Measurements from ENCODE around the gene SNAPC3. TPM values are rescaled to one million over a fixed set of nuclear protein-coding genes. Genes with fewer than 3 reads are reported as not detected.
A peak's percentile ranks its signal among the peaks of the same experiment; 100 is the strongest.

SNAPC3 gene
- total RNA-seq, 1 experiment from 2014 or later = 33.5 TPM

DNA sequence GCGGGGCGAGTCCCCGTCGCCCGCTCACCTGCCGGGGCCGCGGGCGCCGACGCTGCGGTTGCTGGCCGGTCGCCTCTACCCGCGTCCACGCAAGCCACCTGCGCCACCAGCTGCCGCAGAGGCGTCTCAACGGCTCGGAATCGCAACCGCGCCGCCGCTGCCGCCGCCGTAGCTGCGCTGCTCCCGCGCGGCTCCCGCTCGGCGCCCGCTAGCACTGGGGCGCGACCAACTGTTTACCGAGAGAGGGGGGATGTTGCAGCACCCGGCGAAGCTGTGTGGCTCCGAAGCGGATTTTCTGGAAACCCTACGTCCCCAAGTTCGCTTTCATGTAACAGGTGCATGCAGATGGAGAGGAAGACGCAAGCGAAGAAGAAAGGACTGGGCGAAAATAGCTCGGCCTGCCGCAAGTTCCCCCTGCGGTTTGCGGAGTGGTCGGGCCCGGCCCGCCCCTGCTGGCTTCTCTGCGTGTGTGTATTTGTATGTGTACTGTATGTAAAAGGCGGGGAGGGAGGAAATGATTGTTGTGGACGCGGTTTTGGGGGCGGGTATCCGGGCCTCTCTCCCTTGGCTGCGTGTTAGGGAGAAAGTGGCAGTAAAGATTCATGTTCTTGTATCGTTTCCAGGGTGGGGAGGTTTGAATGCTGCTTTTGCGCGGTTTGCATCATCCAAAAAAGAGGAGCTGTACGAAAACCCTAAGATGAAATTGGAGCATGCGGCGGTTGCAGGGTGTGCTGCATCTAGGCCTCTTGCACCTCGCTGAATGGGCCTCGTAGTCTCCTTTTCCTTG is 88.3 kb downstream of the SNAPC3 start, which contains the start of gene PSIP1 (continued):
- no peak for TF ChIP-seq ATF3 (CRISPR knock-in tag; conservative IDR thresholded peaks at IDR 0.05)
- peak; percentile 38 for TF ChIP-seq TCF7 (CRISPR knock-in tag; IDR thresholded peaks at IDR 0.05; ENCODE audit: low read depth)
- TF ChIP-seq ZNF423 (CRISPR knock-in tag; IDR thresholded peaks at IDR 0.05) = no peak
- TF ChIP-seq, protein P1, sequence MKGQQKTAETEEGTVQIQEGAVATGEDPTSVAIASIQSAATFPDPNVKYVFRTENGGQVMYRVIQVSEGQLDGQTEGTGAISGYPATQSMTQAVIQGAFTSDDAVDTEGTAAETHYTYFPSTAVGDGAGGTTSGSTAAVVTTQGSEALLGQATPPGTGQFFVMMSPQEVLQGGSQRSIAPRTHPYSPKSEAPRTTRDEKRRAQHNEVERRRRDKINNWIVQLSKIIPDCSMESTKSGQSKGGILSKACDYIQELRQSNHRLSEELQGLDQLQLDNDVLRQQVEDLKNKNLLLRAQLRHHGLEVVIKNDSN (CRISPR knock-in tag; IDR thresholded peaks at IDR 0.05) = no peak
- TF ChIP-seq, protein P2, sequence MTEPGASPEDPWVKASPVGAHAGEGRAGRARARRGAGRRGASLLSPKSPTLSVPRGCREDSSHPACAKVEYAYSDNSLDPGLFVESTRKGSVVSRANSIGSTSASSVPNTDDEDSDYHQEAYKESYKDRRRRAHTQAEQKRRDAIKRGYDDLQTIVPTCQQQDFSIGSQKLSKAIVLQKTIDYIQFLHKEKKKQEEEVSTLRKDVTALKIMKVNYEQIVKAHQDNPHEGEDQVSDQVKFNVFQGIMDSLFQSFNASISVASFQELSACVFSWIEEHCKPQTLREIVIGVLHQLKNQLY (CRISPR knock-in tag; IDR thresholded peaks at IDR 0.05) = peak; percentile 22; the same call in 1 of the 2 replicates
- no peak for TF ChIP-seq ZNF138 (CRISPR knock-in tag; conservative IDR thresholded peaks at IDR 0.05)
- TF ChIP-seq, protein P3, sequence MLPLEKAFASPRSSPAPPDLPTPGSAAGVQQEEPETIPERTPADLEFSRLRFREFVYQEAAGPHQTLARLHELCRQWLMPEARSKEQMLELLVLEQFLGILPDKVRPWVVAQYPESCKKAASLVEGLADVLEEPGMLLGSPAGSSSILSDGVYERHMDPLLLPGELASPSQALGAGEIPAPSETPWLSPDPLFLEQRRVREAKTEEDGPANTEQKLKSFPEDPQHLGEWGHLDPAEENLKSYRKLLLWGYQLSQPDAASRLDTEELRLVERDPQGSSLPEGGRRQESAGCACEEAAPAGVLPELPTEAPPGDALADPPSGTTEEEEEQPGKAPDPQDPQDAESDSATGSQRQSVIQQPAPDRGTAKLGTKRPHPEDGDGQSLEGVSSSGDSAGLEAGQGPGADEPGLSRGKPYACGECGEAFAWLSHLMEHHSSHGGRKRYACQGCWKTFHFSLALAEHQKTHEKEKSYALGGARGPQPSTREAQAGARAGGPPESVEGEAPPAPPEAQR (CRISPR knock-in tag; IDR thresholded peaks at IDR 0.05) = no peak
- no peak for TF ChIP-seq ZNF396 (CRISPR knock-in tag; IDR thresholded peaks at IDR 0.05; ENCODE audit: borderline replicate concordance)
- 0 out of 2 replicates have a peak, but pooled peaks have one; percentile 39 for TF ChIP-seq TP53 (CRISPR knock-in tag; IDR thresholded peaks at IDR 0.05)
- no peak for TF ChIP-seq NFATC4 (CRISPR knock-in tag; IDR thresholded peaks at IDR 0.05)
- TF ChIP-seq FOXK1 (CRISPR knock-in tag; IDR thresholded peaks at IDR 0.05) = peak; percentile 72
- TF ChIP-seq CREB1 (CRISPR knock-in tag; IDR thresholded peaks at IDR 0.05) = no peak
- TF ChIP-seq, protein P4, sequence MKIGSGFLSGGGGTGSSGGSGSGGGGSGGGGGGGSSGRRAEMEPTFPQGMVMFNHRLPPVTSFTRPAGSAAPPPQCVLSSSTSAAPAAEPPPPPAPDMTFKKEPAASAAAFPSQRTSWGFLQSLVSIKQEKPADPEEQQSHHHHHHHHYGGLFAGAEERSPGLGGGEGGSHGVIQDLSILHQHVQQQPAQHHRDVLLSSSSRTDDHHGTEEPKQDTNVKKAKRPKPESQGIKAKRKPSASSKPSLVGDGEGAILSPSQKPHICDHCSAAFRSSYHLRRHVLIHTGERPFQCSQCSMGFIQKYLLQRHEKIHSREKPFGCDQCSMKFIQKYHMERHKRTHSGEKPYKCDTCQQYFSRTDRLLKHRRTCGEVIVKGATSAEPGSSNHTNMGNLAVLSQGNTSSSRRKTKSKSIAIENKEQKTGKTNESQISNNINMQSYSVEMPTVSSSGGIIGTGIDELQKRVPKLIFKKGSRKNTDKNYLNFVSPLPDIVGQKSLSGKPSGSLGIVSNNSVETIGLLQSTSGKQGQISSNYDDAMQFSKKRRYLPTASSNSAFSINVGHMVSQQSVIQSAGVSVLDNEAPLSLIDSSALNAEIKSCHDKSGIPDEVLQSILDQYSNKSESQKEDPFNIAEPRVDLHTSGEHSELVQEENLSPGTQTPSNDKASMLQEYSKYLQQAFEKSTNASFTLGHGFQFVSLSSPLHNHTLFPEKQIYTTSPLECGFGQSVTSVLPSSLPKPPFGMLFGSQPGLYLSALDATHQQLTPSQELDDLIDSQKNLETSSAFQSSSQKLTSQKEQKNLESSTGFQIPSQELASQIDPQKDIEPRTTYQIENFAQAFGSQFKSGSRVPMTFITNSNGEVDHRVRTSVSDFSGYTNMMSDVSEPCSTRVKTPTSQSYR (CRISPR knock-in tag; IDR thresholded peaks at IDR 0.05) = no peak; the same call in 1 of the 2 replicates
- TF ChIP-seq, protein P5, sequence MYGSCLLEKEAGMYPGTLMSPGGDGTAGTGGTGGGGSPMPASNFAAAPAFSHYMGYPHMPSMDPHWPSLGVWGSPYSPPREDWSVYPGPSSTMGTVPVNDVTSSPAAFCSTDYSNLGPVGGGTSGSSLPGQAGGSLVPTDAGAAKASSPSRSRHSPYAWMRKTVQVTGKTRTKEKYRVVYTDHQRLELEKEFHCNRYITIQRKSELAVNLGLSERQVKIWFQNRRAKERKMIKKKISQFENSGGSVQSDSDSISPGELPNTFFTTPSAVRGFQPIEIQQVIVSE (CRISPR knock-in tag; IDR thresholded peaks at IDR 0.05; ENCODE audit: borderline replicate concordance) = no peak
- TF ChIP-seq ZNF512 (CRISPR knock-in tag; IDR thresholded peaks at IDR 0.05; ENCODE audit: borderline replicate concordance) = no peak
- peak; percentile 43 for TF ChIP-seq MYBL2 (CRISPR knock-in tag; IDR thresholded peaks at IDR 0.05)
- 0 out of 2 replicates have a peak, but pooled peaks have one; percentile 67 for TF ChIP-seq ATF1 (CRISPR knock-in tag; IDR thresholded peaks at IDR 0.05)
- TF ChIP-seq ZNF121 (CRISPR knock-in tag; IDR thresholded peaks at IDR 0.05) = no peak
- TF ChIP-seq ETV6 (CRISPR knock-in tag; IDR thresholded peaks at IDR 0.05) = peak; percentile 59; the same call in 1 of the 2 replicates
- TF ChIP-seq ZNF232 (CRISPR knock-in tag; IDR thresholded peaks at IDR 0.05) = 0 out of 2 replicates have a peak, but pooled peaks have one; percentile 31
- TF ChIP-seq, protein P6, sequence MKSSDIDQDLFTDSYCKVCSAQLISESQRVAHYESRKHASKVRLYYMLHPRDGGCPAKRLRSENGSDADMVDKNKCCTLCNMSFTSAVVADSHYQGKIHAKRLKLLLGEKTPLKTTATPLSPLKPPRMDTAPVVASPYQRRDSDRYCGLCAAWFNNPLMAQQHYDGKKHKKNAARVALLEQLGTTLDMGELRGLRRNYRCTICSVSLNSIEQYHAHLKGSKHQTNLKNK (CRISPR knock-in tag; IDR thresholded peaks at IDR 0.05) = no peak
- peak; percentile 73; the same call in 1 of the 2 replicates for TF ChIP-seq ELF4 (CRISPR knock-in tag; IDR thresholded peaks at IDR 0.05; ENCODE audit: low read depth)
- TF ChIP-seq, protein P7, sequence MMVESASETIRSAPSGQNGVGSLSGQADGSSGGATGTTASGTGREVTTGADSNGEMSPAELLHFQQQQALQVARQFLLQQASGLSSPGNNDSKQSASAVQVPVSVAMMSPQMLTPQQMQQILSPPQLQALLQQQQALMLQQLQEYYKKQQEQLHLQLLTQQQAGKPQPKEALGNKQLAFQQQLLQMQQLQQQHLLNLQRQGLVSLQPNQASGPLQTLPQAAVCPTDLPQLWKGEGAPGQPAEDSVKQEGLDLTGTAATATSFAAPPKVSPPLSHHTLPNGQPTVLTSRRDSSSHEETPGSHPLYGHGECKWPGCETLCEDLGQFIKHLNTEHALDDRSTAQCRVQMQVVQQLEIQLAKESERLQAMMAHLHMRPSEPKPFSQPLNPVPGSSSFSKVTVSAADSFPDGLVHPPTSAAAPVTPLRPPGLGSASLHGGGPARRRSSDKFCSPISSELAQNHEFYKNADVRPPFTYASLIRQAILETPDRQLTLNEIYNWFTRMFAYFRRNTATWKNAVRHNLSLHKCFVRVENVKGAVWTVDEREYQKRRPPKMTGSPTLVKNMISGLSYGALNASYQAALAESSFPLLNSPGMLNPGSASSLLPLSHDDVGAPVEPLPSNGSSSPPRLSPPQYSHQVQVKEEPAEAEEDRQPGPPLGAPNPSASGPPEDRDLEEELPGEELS (CRISPR knock-in tag; IDR thresholded peaks at IDR 0.05) = peak; percentile 85
- TF ChIP-seq STAT6 (CRISPR knock-in tag; conservative IDR thresholded peaks at IDR 0.05; ENCODE audit: low read depth) = no peak
- TF ChIP-seq NFE2L1 (CRISPR knock-in tag; IDR thresholded peaks at IDR 0.05) = 0 out of 2 replicates have a peak, but pooled peaks have one; percentile 50
